Neural crest cell (in vitro differentiated cells): ENCODE results near the gene SEMA6C. TPM values are rescaled to one million over a fixed set of nuclear protein-coding genes. Genes with fewer than 3 reads are reported as not detected.
"Not testable (repeated sequence)": the region's sequence is repeated elsewhere in the genome, so short reads cannot be mapped to it uniquely, and the experiment has no call there.

Experiments used
- DNase-seq: peaks from one replicate; pipeline ENCODE4 v3.0.0; 2021; ENCODE audit warnings: low read depth, mixed read lengths, low spot score
- H3K27ac Mint-ChIP-seq: one replicate; pipeline ENCODE4 v1.8.0; 2021; ENCODE audit warnings: mild to moderate bottlenecking, mixed read lengths; ENCODE audit not compliant: unreplicated experiment
- H3K27me3 Mint-ChIP-seq: 2 replicates; pipeline ENCODE4 v1.8.0; 2021; ENCODE audit warnings: low read depth, mild to moderate bottlenecking, mixed read lengths
- H3K36me3 Mint-ChIP-seq: 2 replicates; pipeline ENCODE4 v1.8.0; 2021; ENCODE audit warnings: low read depth, mild to moderate bottlenecking, mixed read lengths
- H3K4me1 Mint-ChIP-seq: 2 replicates; pipeline ENCODE4 v1.8.0; 2021; ENCODE audit warnings: mixed read lengths
- H3K4me3 Mint-ChIP-seq: one replicate; pipeline ENCODE4 v1.8.0; 2021; ENCODE audit warnings: mild to moderate bottlenecking, mixed read lengths
- H3K9me3 Mint-ChIP-seq: 2 replicates; pipeline ENCODE4 v1.8.0; 2021; ENCODE audit warnings: mixed read lengths
- total RNA-seq: library from RNA; stranded (reverse); gene quantifications from 2 replicates; pipeline ENCODE4 v1.2.1, GENCODE V29; 2021
- TF ChIP-seq, protein P1 (sequence below): fragments of 200-600 bp; sonication (generic); conservative IDR thresholded peaks from 2 replicates; pipeline ENCODE4 v1.5.0; 2021; ENCODE audit warnings: antibody characterized with exemption, mild to moderate bottlenecking

The SEMA6C gene
- total RNA-seq, 1 donor from 2014 or later = 30.7 TPM

- Mint-ChIP-seq H3K4me3 (no peak overlapping the region), H3K27me3 (no peaks in the 10 kb centered on the region), H3K4me1 (no peaks in the 10 kb centered on the region), H3K9me3 (no peaks in the 10 kb centered on the region), H3K27ac (no peak overlapping the region), H3K36me3 (no peaks in the 10 kb centered on the region)
- no peak for DNase-seq
- TF ChIP-seq, protein P1, sequence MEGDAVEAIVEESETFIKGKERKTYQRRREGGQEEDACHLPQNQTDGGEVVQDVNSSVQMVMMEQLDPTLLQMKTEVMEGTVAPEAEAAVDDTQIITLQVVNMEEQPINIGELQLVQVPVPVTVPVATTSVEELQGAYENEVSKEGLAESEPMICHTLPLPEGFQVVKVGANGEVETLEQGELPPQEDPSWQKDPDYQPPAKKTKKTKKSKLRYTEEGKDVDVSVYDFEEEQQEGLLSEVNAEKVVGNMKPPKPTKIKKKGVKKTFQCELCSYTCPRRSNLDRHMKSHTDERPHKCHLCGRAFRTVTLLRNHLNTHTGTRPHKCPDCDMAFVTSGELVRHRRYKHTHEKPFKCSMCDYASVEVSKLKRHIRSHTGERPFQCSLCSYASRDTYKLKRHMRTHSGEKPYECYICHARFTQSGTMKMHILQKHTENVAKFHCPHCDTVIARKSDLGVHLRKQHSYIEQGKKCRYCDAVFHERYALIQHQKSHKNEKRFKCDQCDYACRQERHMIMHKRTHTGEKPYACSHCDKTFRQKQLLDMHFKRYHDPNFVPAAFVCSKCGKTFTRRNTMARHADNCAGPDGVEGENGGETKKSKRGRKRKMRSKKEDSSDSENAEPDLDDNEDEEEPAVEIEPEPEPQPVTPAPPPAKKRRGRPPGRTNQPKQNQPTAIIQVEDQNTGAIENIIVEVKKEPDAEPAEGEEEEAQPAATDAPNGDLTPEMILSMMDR = no peak
Observed at GRCh38 chr1:151113877-151114276, 32.6 kb downstream of the SEMA6C start.

GRCh38 chr1:151108331-151108730, 38.1 kb downstream of the SEMA6C start:
- no peaks in the 10 kb centered on the region for H3K36me3 Mint-ChIP-seq
- H3K27me3 Mint-ChIP-seq = no peaks in the 10 kb centered on the region
- peaks cover 7% of the 10 kb centered on the region for H3K4me1 Mint-ChIP-seq
- no peak overlapping the region for H3K27ac Mint-ChIP-seq
- H3K4me3 Mint-ChIP-seq = no peak overlapping the region
- DNase-seq = no peak
- H3K9me3 Mint-ChIP-seq = no peaks in the 10 kb centered on the region
- TF ChIP-seq, protein P1 = no peak

DNA sequence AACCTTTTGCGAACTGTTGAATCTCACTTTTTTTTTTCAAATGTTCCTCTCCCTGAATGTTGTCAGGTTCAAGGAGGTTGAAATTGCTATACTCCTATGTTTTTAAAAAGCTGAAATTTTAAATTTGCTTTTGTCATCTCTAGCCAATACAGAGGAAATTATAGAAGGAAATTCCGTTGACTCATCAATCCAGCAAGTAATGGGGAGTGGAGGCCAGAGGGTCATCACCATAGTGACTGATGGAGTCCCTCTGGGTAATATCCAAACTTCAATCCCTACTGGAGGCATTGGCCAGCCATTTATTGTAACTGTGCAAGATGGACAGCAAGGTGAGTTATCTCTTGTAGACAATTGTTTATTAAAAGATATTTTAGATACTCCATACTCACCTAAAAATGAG, 39.5 kb downstream of the SEMA6C start:
- H3K27ac Mint-ChIP-seq = no peak overlapping the region
- no peaks in the 10 kb centered on the region for H3K36me3 Mint-ChIP-seq

GRCh38 chr1:151104630-151105029, 41.8 kb downstream of the SEMA6C start:
- TF ChIP-seq, protein P1 = no peak
- Mint-ChIP-seq H3K4me1 (peaks cover 7% of the 10 kb centered on the region), H3K27me3 (no peaks in the 10 kb centered on the region), H3K4me3 (no peak overlapping the region), H3K9me3 (peaks cover 2% of the 10 kb centered on the region), H3K36me3 (no peaks in the 10 kb centered on the region), H3K27ac (no peak overlapping the region)
- DNase-seq = no peak

More for the DNA sequence above, 39.5 kb downstream of the SEMA6C start:
- DNase-seq = no peak
- Mint-ChIP-seq H3K4me3 (no peak overlapping the region), H3K27me3 (no peaks in the 10 kb centered on the region), H3K9me3 (no peaks in the 10 kb centered on the region), H3K4me1 (peaks cover 7% of the 10 kb centered on the region)
- TF ChIP-seq, protein P1 = no peak

GRCh38 chr1:151098126-151098525, 48.3 kb downstream of the SEMA6C start:
- no peaks in the 10 kb centered on the region for H3K4me1 Mint-ChIP-seq
- H3K27me3 Mint-ChIP-seq = no peaks in the 10 kb centered on the region
- peaks cover 3% of the 10 kb centered on the region for H3K9me3 Mint-ChIP-seq
- TF ChIP-seq, protein P1 = no peak
- no peak overlapping the region for H3K27ac Mint-ChIP-seq
- H3K36me3 Mint-ChIP-seq = no peaks in the 10 kb centered on the region
- no peak for DNase-seq
- H3K4me3 Mint-ChIP-seq = no peak overlapping the region

- H3K36me3 Mint-ChIP-seq, DNase-seq, H3K27me3 Mint-ChIP-seq, H3K27ac Mint-ChIP-seq, H3K9me3 Mint-ChIP-seq, H3K4me3 Mint-ChIP-seq, H3K4me1 Mint-ChIP-seq: not testable (repeated sequence)
Observed at GRCh38 chr1:151097426-151097825, 49.0 kb downstream of the SEMA6C start.
